NT2/D1 (cell line): ENCODE results near the gene FOXP1.

Source experiments
- SUZ12 ChIP-seq: IDR thresholded peaks from 2 replicates; pipeline ENCODE4 v1.6.1; 2011; ENCODE audit not compliant: insufficient read length, insufficient read depth; ENCODE audit errors: extremely low read depth
- YY1 ChIP-seq: IDR thresholded peaks from 2 replicates; pipeline ENCODE4 v1.6.1; 2011; ENCODE audit not compliant: insufficient read length, insufficient read depth
- ZNF274 ChIP-seq: IDR thresholded peaks from 2 replicates; pipeline ENCODE4 v1.6.1; 2011; ENCODE audit warnings: mild to moderate bottlenecking, low read depth, low read length

DNA sequence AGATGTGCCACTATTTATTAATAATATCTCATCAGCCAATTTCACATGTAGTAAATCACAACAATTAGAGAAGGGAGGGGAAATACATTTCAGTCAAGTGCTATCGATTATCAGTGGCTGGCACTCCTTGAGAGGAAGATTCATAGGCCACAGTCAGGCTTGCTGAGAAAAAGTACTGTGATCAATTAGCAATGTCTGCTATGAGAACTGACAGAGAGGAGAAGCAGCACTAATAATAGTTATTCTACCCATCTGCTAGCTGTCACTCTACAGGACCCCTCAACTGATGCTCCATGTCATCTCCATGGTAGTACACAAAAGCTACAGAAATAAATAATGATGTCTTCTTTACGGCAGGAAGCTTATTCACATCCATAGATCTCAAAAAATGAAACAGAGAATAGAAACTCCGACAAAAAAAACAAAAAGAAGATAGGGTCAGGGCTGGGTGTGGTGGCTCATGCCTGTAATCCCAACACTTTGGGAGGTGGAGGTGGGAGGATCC is 351.3 kb downstream of the FOXP1 start:
- TF ChIP-seq SUZ12: no peak
- no peak for TF ChIP-seq ZNF274
- TF ChIP-seq YY1: no peak
